AG04450 (cell line): ENCODE data around the gene TRPM3. TPM values are rescaled to one million over a fixed set of nuclear protein-coding genes. Genes with fewer than 3 reads are reported as not detected.

Experiments used
- CTCF ChIA-PET: fragments of 300-600, 350-600 bp; formaldehyde crosslinking; extraction: SDS; loops from one replicate; lab custom pipeline; 2022; ENCODE audit warnings: antibody characterized with exemption, inconsistent platforms; lab: Charles Lee
- POLR2A ChIA-PET: fragments of 350-600 bp; formaldehyde crosslinking; extraction: SDS; loops from one replicate; lab custom pipeline; 2021; ENCODE audit warnings: antibody characterized with exemption, inconsistent platforms; lab: Yijun Ruan, JAX
- DNase-seq: peaks from one replicate; pipeline ENCODE4 v3.0.0-alpha.2; 2011; ENCODE audit warnings: low read depth, low spot score
- H3K27ac ChIP-seq: one replicate; pipeline ENCODE4 v1.5.1; 2012; ENCODE audit warnings: low read depth, low read length, control low read depth
- H3K27me3 ChIP-seq: one replicate; pipeline ENCODE4 v1.6.0; 2012; ENCODE audit warnings: low read length; ENCODE audit not compliant: control insufficient read depth, insufficient read depth
- H3K4me3 ChIP-seq: 2 replicates; pipeline ENCODE4 v1.5.1; 2011; ENCODE audit warnings: mild to moderate bottlenecking, low read depth, low read length, control low read depth
- H3K9me3 ChIP-seq: 2 replicates; pipeline ENCODE4 v1.5.1; 2012; ENCODE audit warnings: low read length; ENCODE audit not compliant: control insufficient read depth, insufficient read depth
- polyA plus RNA-seq: library from polyadenylated mRNA; depleted of rRNA; stranded (reverse); fragments of >200 nt; gene quantifications from 2 replicates; pipeline ENCODE4 v1.2.3, GENCODE V29; 2011
- TF ChIP-seq, protein P1 (sequence below): IDR thresholded peaks from 2 replicates; pipeline ENCODE4 v1.5.1; 2011; ENCODE audit warnings: low read depth, low read length, control low read depth, inconsistent platforms

TRPM3 gene
- polyA plus RNA-seq, 1 experiment: 0.01 TPM

DNA sequence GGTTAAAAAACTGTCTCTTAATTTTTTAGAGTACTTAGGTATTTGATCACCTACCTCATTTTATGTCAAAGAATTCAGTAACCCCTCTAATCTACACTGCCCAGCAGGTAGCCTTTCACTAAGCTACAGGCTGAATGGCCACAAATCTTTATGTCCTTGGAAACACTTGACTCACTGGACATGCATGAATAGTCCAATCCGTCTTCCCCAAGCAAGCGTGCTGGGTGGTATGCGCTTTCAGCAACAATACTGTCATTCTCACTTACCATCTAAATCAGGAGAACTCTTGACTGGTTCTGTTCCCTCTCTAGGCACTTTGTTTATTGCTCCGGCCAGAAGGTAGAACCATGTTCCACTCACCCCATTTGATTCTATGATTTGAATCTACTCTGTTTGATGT is 73.1 kb downstream of the TRPM3 start:
- Histone ChIP-seq H3K27me3 (no peaks in the 10 kb centered on the region), H3K27ac (no peak overlapping the region), H3K4me3 (no peak overlapping the region), H3K9me3 (no peaks in the 10 kb centered on the region)
- POLR2A ChIA-PET: no interaction called here
- CTCF ChIA-PET: no interaction called here
- TF ChIP-seq, protein P1, sequence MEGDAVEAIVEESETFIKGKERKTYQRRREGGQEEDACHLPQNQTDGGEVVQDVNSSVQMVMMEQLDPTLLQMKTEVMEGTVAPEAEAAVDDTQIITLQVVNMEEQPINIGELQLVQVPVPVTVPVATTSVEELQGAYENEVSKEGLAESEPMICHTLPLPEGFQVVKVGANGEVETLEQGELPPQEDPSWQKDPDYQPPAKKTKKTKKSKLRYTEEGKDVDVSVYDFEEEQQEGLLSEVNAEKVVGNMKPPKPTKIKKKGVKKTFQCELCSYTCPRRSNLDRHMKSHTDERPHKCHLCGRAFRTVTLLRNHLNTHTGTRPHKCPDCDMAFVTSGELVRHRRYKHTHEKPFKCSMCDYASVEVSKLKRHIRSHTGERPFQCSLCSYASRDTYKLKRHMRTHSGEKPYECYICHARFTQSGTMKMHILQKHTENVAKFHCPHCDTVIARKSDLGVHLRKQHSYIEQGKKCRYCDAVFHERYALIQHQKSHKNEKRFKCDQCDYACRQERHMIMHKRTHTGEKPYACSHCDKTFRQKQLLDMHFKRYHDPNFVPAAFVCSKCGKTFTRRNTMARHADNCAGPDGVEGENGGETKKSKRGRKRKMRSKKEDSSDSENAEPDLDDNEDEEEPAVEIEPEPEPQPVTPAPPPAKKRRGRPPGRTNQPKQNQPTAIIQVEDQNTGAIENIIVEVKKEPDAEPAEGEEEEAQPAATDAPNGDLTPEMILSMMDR: no peak
- no peak for DNase-seq

DNA sequence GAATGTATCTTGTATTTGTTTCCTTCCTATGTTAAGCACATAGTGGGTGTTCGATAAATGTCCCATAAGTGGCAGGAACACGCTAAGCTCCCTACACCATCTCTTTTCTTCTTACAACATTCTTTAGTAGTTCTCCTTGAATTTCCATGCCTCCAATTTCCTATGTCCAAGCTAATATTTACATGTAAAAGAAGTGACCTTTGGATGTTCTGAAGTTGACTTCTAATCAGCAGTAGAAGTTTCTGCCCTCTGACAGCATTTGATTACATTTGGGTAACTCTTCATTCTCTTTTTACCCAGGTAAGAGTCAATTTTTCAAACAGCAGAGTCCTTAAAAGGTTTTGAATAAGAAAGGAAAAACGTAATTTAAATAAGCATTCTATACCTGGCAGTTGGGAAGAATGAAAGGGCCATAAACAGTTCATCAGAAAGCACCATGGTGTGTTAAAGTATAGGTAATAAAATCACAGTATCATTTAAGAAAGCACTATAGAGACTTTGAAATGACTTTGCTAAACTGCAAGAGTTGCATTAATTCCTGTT is 78.9 kb downstream of the TRPM3 start:
- Histone ChIP-seq H3K27ac (no peak overlapping the region), H3K4me3 (no peak overlapping the region), H3K27me3 (no peaks in the 10 kb centered on the region), H3K9me3 (no peaks in the 10 kb centered on the region)
- no peak for DNase-seq
- CTCF ChIA-PET: no interaction called here
- POLR2A ChIA-PET: no interaction called here
- TF ChIP-seq, protein P1: no peak

DNA sequence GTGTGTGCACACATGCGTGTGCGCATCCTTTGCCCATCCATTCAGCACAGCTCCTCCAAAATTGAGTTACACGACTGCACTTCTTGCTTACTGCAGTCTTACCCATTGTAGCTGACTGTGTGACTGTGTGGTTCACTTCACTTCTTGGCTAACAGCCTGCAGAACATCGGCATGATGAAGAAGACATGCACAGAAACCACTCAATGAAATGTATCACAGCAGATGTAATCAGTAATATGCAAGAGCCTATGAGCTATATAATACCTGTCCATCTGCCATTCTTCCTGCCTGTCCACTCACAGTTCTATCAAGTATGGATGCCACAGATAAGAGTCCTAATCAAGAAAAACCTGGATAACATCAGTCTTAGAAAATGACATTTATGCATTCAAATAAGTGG is 83.9 kb downstream of the TRPM3 start:
- CTCF ChIA-PET: no interaction called here
- Histone ChIP-seq H3K4me3 (no peak overlapping the region), H3K27me3 (no peaks in the 10 kb centered on the region), H3K9me3 (no peaks in the 10 kb centered on the region), H3K27ac (no peak overlapping the region)
- POLR2A ChIA-PET: no interaction called here
- TF ChIP-seq, protein P1: no peak
- DNase-seq: no peak

DNA sequence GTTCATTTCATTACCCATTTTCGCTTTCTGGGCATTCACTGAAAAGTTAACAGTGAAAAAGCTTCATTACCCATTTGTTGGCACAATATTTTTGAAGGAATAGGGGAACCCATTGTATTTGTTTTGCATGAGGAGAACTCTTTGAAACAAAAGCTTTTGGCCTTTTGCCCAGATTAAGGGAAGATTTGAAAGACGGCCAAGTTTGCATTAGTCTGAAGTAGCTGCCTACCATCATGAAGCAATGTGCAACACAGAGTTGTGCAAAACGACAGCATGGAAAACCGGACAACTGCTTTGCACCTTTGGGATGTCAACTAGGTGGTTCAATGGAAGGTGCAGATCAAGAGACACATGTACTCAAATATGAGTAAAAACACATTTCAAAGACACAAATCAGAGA is 84.9 kb downstream of the TRPM3 start:
- DNase-seq: no peak
- no peaks in the 10 kb centered on the region for H3K27me3 ChIP-seq
- no peaks in the 10 kb centered on the region for H3K9me3 ChIP-seq
- no peak overlapping the region for H3K4me3 ChIP-seq
- CTCF ChIA-PET: no interaction called here
- POLR2A ChIA-PET: no interaction called here
- TF ChIP-seq, protein P1: no peak
- no peak overlapping the region for H3K27ac ChIP-seq

DNA sequence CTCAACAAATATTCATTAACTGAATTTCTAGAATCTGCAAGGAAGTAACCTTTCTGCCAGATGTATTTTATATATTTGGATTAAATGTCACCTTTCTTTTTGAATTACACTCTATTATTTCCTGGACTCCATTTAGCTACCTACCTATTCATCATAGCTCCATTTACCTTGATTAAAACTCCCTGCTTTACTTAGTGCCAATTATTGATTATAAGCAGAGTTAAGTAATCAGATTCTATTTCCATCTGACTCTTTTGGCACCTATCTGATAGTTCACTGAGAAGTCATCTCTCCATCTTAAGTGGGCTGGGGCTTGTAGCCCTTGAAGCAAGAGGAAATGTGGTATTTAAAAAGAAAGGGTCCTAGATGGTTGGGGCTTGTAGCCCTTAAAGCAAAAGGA is 88.6 kb downstream of the TRPM3 start:
- POLR2A ChIA-PET: no interaction called here
- Histone ChIP-seq H3K27me3 (no peaks in the 10 kb centered on the region), H3K4me3 (no peak overlapping the region), H3K9me3 (no peaks in the 10 kb centered on the region), H3K27ac (no peak overlapping the region)
- CTCF ChIA-PET: no interaction called here
- TF ChIP-seq, protein P1: no peak
- no peak for DNase-seq
